GM18907 (cell line): ENCODE measurements around the gene TAS2R40.
"Not testable (repeated sequence)": the region's sequence is repeated elsewhere in the genome, so short reads cannot be mapped to it uniquely, and the experiment has no call there.

Experiments
- ATAC-seq: cut with Tn5 transposase; IDR thresholded peaks from one replicate; pipeline ENCODE4 v1.9.1; 2021; ENCODE audit warnings: mild to moderate bottlenecking, moderate library complexity; ENCODE audit not compliant: unreplicated experiment

TAS2R40 gene

DNA sequence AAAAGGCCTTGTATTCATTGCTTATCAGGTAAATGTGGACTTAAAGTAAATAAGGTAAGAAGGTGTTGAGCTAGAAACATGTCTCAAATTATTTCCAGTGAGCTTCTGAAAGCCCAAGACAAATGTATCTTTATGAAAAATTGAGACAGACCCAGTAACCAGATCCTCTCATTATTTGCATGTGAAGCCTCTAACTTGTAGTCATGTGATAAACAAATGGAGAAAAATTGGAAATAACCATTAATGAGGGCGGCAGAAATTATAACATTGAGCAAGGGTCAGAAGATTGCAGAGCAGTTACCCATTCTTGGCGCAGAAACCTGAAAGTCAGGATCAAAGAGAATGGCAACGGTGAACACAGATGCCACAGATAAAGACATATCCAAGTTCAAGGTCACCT, at the start of gene TAS2R40:
Gene TAS2R40, plus strand, starts transcription at position 301 of the 400 bp plus-strand sequence. Its CDS starts 42 bp downstream, at position 343.
- ATAC-seq, result no peak

DNA sequence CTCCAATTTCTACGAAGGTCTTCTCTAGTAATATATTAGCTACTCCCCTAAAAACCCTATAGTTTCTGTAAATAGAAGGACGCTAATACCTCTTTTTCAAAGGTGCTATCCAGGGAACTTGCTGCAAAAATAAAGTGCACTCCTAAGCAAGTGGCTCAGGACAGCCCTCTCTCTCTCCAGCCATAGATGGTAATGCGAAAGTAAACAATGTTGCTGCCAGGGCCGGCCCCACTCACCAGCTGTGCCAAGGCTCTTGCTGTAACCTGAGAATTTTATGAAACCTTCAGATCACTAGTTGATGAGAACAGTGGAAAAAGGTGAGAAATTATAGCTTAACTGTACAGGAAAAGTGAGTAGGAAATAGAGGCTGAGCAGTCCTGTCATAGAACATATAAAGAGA, 49.5 kb upstream of the TAS2R40 start:
- no peak for ATAC-seq

DNA sequence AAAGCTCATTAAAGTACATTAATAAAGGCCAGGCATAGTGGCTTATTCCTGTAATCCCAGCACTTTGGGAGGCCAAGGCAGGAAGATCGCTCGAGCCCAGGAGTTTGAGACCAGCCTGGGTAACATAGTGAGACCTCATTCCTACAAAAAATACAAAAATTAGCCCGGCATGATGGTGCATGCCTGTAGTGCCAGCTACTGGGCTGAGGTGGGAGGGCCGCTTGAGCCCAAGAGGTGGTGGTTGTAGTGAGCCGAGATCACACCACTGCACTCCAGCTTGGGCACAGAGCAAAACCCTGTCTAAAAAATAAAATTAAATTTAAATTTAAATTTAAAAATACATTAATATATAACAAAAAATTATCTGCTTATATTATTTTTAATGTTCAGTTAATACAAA, 45.7 kb upstream of the TAS2R40 start:
- no peak for ATAC-seq

DNA sequence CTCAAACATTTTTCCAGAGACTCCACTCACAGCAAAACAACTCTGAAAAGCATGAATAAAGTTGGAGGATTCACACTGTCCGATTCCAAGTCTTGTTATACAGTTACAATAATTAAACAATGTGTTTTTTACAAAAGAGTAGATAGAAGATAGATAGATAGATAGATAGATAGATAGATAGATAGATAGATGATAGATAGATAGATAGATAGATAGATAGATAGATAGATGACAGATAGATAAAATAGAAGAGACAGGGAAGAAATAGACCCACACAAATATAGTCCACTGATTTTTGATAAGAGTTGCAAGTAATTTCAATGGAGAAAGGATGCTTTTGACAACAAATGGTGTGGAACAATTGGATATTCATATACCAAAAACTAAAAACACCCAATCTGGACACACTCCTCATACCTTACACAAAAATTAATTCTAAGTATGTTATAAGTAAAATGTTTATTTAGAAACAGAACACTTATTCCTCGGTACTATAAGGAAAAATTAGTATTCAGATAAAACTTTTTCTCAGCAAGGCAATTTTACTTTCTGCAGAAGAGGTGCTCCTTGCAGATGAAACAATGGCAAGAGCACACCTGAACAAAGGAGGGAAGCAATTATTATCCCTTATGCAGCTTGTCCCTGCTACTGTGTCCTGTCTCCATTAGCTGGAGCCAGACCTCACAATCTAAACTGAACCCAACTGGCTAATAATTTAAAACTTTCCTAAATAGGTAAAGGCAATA, 44.3 kb upstream of the TAS2R40 start:
- ATAC-seq, result no peak

DNA sequence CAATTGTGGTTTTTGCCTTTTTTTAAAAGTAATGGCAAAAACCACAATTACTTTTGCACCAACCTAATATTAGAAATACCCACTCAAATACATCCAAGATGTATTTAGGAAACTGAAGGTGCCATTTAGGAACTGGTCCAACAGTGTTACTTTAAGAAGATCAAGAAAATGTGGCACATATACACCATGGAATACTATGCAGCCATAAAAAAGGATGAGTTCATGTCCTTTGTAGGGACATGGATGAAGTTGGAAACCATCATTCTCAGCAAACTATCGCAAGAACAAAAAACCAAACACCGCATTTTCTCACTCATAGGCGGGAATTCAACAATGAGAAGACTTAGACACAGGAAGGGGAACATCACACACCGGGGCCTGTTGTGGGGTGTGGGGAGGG, 41.1 kb upstream of the TAS2R40 start:
- not testable (repeated sequence) for ATAC-seq

DNA sequence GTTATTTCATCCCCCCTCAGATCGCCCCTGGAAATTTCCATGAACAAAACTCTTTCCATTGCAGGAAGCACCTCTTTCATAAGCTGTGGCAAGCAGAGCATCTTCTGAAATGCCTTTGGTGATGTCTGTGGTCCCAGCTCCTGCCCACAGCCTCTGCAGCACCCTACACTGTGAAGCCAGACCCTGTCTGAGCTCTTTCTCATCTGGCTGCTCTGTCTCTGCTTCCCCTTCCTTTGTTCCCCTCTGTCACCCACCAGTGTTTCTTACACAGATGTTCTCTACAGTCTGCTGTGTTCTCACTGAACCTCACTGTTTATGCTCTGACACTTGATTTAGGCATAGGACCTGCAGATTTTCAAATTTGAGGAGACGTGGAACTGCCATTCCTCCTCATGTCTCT, 40.5 kb upstream of the TAS2R40 start:
- ATAC-seq, result no peak

DNA sequence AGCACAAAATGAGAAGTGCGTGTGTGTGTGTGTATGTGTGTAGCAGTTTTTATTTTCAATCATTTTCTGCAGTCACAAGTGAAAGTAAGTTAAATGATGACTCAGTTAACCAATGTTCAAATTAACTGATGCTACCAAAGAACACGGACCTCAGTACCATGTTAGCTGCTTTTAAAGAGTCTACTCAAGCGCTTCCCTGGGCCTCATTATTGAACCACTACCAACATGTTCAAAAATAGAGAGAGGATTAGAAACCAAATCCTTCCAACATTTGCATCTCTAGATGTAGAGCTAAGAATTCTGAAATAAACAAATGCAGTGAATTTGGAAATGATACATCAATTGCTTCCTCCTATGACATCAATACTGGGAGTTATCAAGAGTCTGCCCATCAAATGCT, 38.8 kb upstream of the TAS2R40 start, which contains the start of gene TAS2R39:
Gene TAS2R39, plus strand, starts transcription at position 396 of the 400 bp plus-strand sequence. Its CDS starts 0 bp downstream, at position 396.
- no peak for ATAC-seq

DNA sequence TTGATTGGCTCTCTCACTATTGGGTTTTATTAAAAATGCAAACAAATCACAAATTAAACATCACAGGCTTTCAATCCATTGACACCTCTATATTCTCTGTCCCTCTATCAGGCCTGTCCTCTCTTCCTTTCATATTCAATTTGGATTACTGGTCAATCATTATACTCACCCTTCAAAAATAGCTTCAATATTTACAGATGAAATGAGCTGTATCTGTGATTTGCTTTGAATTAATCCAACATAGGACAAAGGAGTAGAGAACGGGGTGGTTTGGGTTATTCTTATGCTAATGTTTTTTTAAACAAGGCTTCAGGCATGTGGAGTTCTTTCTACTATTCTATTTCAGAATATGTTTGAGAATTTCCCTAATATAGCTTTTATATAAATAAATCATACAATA, 36.3 kb upstream of the TAS2R40 start:
- no peak for ATAC-seq

DNA sequence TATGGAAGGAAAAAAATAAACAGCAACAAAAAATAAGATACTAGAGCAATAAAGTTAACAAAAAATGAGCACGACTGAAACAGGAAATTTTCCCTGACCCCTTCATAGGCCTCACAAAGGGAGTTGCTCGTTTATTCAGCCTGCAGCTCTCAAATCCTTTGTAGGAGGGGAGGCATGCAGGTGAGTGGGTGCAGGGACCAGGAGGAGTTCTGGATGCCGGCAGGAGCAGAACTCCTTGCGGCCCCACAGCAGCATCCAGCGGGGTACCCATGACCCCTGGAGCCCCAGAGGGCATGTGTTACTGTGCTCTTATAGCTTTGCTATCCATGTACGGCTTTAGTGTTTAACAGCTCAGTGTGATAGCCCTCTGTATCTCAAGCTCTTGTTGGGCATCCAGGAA, 32.8 kb upstream of the TAS2R40 start:
- ATAC-seq, result no peak

DNA sequence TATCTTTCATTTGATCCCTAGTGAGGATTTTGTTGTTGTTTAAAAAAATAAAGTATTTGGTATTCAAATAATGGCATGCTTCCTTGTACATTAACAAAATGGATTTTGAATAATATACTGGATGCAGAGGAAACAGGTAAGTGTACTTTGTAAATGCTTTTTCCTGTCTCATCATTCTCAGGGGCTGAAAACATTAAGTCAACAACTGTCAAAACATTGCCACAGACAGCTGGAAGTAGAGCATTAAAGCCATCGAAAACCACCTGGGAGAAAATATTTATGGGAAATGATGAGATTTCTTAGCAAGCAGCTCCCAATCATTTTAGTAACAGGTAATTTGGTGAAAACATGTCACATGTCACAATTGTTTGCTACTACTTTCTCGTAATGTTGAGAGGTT, 28.0 kb upstream of the TAS2R40 start:
- ATAC-seq, result no peak

DNA sequence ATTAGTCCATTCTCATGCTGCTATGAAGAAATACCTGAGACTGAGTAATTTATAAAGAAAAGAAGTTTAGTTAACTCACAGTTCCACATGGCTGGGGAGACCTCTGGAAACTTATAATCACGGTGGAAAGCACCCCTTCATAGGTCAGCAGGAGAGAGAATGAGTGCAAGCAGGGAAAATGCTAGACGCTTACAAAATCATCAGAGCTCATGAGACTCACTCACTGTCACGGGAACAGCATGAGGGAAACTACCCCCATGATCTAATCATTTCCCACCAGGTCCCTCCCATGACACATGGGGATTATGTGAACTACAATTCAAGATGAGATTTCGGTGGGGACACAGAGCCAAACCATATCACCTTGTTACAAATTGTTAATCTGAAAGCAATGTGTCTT, 22.8 kb upstream of the TAS2R40 start:
- ATAC-seq, result peak; percentile 86

DNA sequence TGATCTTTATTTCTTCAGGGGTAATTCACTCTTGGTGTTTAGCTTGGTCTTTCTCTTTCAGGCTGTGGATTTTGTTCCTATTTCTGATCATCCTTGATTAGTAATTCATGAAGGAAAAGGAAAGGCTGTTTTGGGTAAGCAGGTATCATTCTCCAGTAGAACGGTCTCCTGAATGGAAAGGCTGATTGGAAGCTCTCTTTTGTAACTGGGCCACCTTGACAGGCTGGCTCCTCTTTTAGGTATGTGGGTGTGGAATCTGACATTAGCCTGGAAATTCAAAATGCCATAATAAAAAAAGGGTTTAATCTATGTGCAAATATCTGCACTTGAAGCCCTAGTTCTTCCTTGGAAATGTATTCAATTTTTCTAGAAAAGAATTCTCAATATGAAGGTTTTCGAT, 19.7 kb upstream of the TAS2R40 start:
- no peak for ATAC-seq

DNA sequence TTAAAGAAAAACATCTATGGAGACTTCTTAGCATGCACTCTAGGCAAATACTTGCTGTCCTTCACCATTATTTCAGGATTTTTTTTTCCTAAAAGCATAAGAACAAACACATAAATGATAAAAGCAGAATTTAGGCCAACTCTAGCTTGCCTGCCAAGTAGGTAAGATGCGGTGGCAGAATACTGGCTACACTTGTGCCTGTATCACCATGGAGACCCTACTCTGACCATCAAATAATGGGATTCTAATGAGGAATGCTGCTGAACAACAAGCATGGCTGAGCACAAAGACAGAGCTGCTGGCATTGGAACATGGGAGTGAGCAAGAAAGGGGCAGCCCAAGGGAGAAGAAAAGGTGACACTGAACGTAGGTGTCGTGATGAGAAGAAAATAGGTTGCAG, 18.5 kb upstream of the TAS2R40 start:
- ATAC-seq, result no peak

DNA sequence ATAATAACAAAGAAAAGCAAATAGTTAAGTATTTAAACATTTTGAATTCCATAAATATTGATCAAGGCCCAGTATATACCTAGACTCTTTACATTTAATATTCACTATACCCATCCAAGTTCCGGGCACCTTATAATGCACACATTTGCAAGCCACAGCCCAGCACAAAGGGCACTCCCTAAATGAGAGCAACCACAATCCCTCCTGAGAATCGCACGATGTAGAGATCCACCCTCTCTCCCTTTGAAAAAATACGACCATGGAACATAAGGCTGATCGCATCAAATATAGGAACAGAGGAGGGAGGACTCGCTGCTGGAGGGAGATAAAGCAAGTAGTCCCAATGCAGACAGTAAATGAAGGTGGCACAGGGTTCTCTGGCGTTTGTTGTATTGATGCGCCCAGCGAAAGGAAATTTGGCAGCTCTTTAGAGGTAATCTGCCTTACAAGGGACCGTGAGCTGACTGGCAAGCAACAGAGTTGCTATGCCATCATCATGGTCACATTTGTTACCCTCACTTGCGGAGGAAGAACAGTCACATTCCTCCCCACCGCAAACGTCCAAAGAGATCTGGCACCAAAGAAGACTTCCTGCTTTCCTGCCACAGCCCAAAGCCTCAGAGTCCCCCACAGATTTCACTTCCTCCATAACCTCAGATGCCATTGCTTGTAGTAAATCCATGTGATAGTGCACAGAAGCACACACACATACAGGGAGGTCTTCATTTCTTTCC, 16.1 kb upstream of the TAS2R40 start:
- peak; percentile 92 for ATAC-seq

DNA sequence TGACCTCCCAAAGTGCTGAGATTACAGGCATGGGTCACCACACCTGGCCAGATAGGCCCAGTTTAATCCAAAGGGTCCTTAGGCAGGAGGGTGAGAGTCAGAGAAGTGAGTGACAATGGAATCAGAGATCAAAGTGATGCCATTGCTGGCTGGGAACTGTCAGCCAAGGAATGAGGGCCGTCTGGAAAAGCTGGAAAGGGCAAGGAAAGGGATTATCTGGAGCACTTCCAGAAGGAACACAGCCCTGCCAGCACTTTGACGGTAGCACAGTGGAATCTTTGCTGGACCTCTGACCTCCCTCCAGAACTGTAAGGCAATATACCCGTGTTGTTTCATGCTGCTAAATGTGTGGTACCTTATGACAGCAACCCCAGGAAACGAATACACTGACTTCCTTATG, 11.3 kb upstream of the TAS2R40 start:
- ATAC-seq, result no peak

DNA sequence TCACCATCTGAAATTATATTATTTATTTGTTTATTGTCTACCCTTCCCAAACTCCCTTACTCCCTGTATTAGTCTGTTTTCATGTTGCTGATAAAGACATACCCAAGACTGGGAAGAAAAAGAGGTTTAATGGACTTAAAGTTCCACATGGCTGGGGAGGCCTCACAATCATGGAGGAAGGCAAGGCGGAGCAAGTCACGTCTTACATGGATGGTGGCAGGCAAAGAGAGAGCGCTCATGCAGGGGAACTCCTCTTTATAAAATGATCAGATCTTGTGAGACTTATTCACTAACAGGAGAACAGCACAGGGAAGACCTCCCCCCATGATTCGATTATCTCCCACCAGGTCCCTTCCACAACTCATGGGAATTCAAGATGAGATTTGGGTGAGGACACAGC, 8.4 kb upstream of the TAS2R40 start:
- ATAC-seq, result not testable (repeated sequence)

DNA sequence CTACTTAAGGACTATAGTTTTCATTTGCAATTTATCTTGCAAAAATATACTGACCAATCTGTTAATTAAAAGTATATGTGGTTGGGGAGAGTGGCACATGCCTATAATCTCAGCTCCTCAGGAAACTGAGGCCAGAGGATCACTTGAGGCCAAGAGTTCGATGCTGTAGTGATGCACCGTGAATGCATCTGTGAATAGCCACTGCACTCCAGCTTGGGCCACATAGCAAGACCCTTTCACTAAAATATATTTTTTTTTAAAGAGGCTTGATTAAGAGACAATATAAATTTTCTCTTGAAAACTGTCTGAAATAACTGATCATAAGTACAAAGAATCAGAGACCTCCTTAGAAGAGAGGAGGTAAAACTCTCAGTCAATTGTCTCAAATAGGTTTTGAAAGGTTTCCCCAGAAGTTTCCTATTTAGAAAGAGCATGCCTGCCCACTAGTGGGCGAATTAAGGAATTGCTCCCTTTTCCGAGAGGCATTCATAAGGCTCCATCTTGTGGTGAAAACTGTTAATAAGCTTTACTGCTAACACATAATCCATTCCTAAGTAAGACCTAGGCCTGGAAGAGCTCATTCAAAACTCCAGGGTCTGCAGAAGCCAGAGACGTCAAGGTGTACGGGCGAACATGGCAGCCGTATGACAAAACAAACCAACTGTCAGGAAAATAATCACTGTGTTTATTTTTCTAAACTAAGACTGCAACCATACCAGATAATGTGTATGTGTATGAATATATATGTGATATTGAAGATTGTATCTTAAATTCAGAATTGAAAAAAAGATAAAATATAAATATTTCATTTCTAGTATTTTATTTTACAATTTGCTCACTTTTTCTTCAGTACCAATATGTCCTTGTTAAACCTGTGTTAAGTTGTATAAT, 6.8 kb upstream of the TAS2R40 start:
- peak; percentile 88 for ATAC-seq

DNA sequence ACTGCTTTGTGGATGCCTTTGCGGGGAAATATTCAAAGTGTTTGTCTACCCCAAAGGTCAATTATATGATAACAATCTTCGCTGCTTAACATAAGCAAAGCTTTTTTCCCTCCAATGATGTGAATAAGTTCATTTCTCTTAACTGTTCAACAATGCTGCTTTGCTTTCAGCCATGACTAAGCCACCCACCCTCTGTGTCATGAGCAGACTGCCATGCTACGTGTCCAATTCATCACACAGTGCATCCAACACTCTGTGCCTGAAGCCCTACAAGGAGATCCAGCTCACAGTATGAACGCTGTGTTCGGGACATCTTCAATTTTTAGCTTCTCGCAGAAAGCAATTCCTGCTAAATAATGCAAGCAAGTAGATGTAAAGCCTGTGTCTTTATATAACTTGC, 5.7 kb upstream of the TAS2R40 start:
- no peak for ATAC-seq

DNA sequence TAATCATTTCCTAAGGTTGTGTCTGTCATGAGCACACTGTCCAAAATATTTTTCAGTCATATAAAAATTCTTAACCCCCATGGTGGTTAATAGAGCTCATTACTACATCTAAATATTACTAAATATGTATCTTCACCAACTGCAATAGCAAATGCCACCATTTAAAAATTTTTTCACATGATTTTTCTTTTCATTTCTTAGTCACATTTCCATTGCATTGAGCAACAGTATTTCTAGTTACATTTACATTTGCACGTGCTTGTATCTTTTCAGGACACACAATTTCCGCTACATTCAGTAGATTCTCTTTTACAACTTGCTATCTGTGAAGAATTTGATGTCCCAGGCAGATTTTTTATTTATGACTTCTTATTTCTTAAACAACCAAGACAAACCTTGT, 5.2 kb upstream of the TAS2R40 start:
- no peak for ATAC-seq

DNA sequence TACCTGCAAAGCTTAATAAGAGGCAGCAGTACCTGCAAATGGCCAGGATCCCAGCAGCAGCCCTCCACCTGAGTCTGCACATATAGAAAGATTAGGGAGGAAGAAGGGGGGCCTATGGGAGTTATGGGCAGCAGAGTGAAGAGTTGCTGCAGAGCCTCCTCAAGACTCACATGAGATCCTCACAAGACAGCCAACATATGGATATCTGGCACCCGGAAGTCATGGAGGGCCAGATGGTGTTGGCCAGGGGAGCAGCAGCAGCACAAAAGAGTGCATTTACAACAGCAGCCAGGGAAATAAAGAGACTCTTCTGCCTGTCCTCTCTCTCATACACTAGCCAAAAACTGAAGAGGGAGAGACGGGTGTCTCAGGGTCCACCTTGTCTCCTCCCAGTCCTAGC, 4.0 kb upstream of the TAS2R40 start:
- ATAC-seq, result no peak

DNA sequence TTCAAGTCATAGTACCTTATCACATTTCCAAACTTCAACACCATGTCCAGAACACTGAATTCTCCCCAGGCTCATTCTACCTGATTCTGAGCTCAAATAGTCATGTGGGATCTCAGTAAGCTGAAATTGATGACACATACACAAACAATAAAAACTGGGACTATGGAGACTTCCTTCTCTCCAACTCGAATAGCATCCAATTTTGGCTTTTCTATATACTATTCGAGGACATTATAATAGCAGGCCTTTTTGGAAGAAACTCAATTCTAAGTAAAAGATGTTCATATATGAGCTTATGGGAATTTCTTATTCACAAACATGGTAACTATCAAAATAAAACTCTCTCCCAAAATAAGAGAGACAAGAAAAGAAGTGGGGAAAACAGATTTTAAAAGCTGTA, 551 bp upstream of the TAS2R40 start:
- no peak for ATAC-seq
